ENCODE data around the gene MARCHF10.

DNA sequence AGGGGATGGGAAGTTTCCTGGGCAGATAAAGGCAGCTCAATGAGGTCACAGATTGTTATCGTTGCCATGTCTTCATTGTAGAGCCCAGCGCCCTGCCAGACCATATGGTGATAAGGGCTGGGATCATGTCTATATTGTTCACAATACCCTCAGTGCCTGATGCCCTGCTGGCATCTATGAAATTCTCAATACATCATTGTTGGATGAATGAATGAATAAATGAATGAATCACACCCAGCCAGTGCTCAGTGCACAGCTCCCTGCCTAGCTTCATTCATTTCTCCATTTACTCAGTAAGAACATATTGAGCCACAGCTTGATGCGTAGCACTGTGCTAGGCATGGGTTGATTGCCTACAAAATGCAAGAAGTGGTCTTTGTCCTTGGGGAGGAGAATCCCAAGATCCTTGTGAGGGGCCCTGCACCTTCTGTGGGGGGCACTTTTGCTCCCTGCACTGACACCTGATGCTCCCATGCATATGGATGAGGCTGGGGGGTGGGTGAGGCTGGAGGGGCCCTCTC, 150.9 kb downstream of the MARCHF10 start:
- TF ChIP-seq, protein P1, sequence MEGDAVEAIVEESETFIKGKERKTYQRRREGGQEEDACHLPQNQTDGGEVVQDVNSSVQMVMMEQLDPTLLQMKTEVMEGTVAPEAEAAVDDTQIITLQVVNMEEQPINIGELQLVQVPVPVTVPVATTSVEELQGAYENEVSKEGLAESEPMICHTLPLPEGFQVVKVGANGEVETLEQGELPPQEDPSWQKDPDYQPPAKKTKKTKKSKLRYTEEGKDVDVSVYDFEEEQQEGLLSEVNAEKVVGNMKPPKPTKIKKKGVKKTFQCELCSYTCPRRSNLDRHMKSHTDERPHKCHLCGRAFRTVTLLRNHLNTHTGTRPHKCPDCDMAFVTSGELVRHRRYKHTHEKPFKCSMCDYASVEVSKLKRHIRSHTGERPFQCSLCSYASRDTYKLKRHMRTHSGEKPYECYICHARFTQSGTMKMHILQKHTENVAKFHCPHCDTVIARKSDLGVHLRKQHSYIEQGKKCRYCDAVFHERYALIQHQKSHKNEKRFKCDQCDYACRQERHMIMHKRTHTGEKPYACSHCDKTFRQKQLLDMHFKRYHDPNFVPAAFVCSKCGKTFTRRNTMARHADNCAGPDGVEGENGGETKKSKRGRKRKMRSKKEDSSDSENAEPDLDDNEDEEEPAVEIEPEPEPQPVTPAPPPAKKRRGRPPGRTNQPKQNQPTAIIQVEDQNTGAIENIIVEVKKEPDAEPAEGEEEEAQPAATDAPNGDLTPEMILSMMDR (IDR thresholded peaks at IDR 0.05): no peak
- TF ChIP-seq POLR2A (IDR thresholded peaks at IDR 0.05): no peak
- no peak for TF ChIP-seq EP300 (IDR thresholded peaks at IDR 0.05)
- TF ChIP-seq POLR2AphosphoS5 (IDR thresholded peaks at IDR 0.05): no peak
